HCT116 (cell line): ENCODE data around the gene ATOH8. TPM values are rescaled to one million over a fixed set of nuclear protein-coding genes. Genes with fewer than 3 reads are reported as not detected.

Experiments
- ATAC-seq: fragments of 200-7000 bp; cut with Tn5 transposase; 2 replicates; pipeline ENCODE4 v1.9.1; 2020; ENCODE audit warnings: mild to moderate bottlenecking, moderate library complexity
- BruUV-seq: library from RNA; stranded (reverse); fragments of 400-500 nt; replicated peaks from 2 replicates; lab custom pipeline; 2021; lab: Mats Ljungman, UMichigan
- CTCF ChIA-PET: fragments of 300-600 bp; sonication (Branson Sonifier 250); formaldehyde crosslinking; loops from one replicate; lab custom pipeline; 2021; ENCODE audit warnings: antibody characterized with exemption; lab: Charles Lee
- POLR2A ChIA-PET: fragments of 300-600, 350-600 bp; sonication (Branson Sonifier 250); formaldehyde crosslinking; loops from one replicate; lab custom pipeline; 2021; ENCODE audit warnings: antibody characterized with exemption; lab: Charles Lee
- RAD21 ChIA-PET, 2 experiments: fragments of 300-600 bp; sonication (Branson Sonifier 250); formaldehyde crosslinking; loops; one replicate each; lab custom pipeline; 2023; ENCODE audit warnings: low total read pairs in 2 of 2; ENCODE audit not compliant: uncharacterized antibody in 2 of 2, unreplicated experiment in 2 of 2, low non-redundant PET in 1 of 2; lab: Charles Lee
- DNase-seq: peaks from one replicate; pipeline ENCODE4 v3.0.0-alpha.2; 2010; ENCODE audit warnings: low read depth, low spot score
- H2AFZ ChIP-seq: fragments of 200-600 bp; shearing (Covaris generic), sonication (generic); 2 replicates; pipeline ENCODE4 v1.6.1; 2017; ENCODE audit warnings: low read depth, mixed run types, mixed read lengths, antibody characterized with exemption, low read length; ENCODE audit not compliant: poor library complexity, severe bottlenecking
- H3K27ac ChIP-seq: 2 replicates; pipeline ENCODE4 v1.5.1; 2012; ENCODE audit warnings: low read depth, low read length
- H3K27me3 ChIP-seq: fragments of 200-600 bp; sonication (generic); 2 replicates; pipeline ENCODE4 v1.6.1; 2016; ENCODE audit warnings: mixed run types, low read length, mixed read lengths; ENCODE audit not compliant: insufficient read depth
- H3K36me3 ChIP-seq, 2 experiments: fragments of 200-500 bp in 1 of 2; fragments of 200-600 bp in 1 of 2; sonication (Bioruptor generic) in 1 of 2; sonication (generic) in 1 of 2; 2 replicates each; pipeline versions ENCODE4 v1.5.1 to v1.6.1; 2014 to 2016; ENCODE audit warnings: low read length in 2 of 2, inconsistent platforms in 1 of 2, mixed read lengths in 1 of 2, mixed run types in 1 of 2; ENCODE audit not compliant: insufficient read depth in 2 of 2, control insufficient read depth in 1 of 2
- H3K4me1 ChIP-seq, 2 experiments: fragments of 200-600 bp in 1 of 2; sonication (generic) in 1 of 2; 2 replicates each; pipeline versions ENCODE4 v1.5.1 to v1.6.1; 2012 to 2017; ENCODE audit warnings: low read length in 2 of 2, inconsistent platforms in 1 of 2, mild to moderate bottlenecking in 1 of 2, mixed read lengths in 1 of 2, mixed run types in 1 of 2, moderate library complexity in 1 of 2; ENCODE audit not compliant: insufficient read depth in 2 of 2, control insufficient read depth in 1 of 2
- H3K4me2 ChIP-seq: fragments of 200-600 bp; sonication (generic); 2 replicates; pipeline ENCODE4 v1.6.1; 2017; ENCODE audit warnings: mixed run types, low read length, mixed read lengths
- H3K4me3 ChIP-seq, 2 experiments: fragments of 200-600 bp in 1 of 2; sonication (generic) in 1 of 2; replicated peaks in 1 of 2; 2 replicates each; pipeline ENCODE4 v1.5.1; 2011 to 2016; ENCODE audit warnings: low read length in 2 of 2, control low read depth in 1 of 2, low read depth in 1 of 2, mild to moderate bottlenecking in 1 of 2, mixed read lengths in 1 of 2, mixed run types in 1 of 2
- H3K79me2 ChIP-seq: fragments of 200-600 bp; sonication (generic); 2 replicates; pipeline ENCODE4 v1.6.1; 2017; ENCODE audit warnings: mild to moderate bottlenecking, mixed run types, low read length, moderate library complexity, mixed read lengths; ENCODE audit not compliant: insufficient read depth
- H3K9ac ChIP-seq: fragments of 200-600 bp; sonication (generic); 2 replicates; pipeline ENCODE4 v1.6.1; 2016; ENCODE audit warnings: low read length, mixed read lengths
- H3K9me2 ChIP-seq: fragments of 200-600 bp; sonication (generic), shearing (Covaris generic); 2 replicates; pipeline ENCODE4 v1.6.1; 2017; ENCODE audit warnings: mixed run types, mild to moderate bottlenecking, moderate library complexity; ENCODE audit not compliant: insufficient read depth
- H3K9me3 ChIP-seq, 2 experiments: fragments of 200-500 bp in 1 of 2; fragments of 200-600 bp in 1 of 2; sonication (Bioruptor generic) in 1 of 2; sonication (generic) in 1 of 2; 2 replicates each; pipeline ENCODE4 v1.6.1; 2014 to 2017; ENCODE audit warnings: low read length in 2 of 2, mixed read lengths in 2 of 2, inconsistent platforms in 1 of 2, low read depth in 1 of 2, mild to moderate bottlenecking in 1 of 2, mixed run types in 1 of 2, moderate library complexity in 1 of 2; ENCODE audit not compliant: control insufficient read depth in 1 of 2, insufficient read depth in 1 of 2
- H4K20me1 ChIP-seq: fragments of 200-600 bp; sonication (generic), shearing (Covaris generic); 2 replicates; pipeline ENCODE4 v1.6.1; 2017; ENCODE audit warnings: mixed run types, mild to moderate bottlenecking, moderate library complexity; ENCODE audit not compliant: insufficient read depth
- CBX3 ChIP-seq: IDR thresholded peaks from 2 replicates; pipeline ENCODE4 v1.6.1; 2012; ENCODE audit warnings: low read depth
- EZH2 ChIP-seq: fragments of 200-600 bp; sonication (generic); IDR thresholded peaks from 2 replicates; pipeline ENCODE4 v1.6.1; 2017; ENCODE audit warnings: antibody characterized with exemption, mixed run types
- JUND ChIP-seq: IDR thresholded peaks from 2 replicates; pipeline ENCODE4 v1.6.1; 2012
- MAX ChIP-seq: IDR thresholded peaks from 2 replicates; pipeline ENCODE4 v1.6.1; 2012
- POLR2A ChIP-seq: IDR thresholded peaks from 2 replicates; pipeline ENCODE4 v1.7.0; 2011; ENCODE audit warnings: borderline replicate concordance; ENCODE audit not compliant: insufficient read depth, insufficient read length; ENCODE audit errors: extremely low read depth
- SIN3A ChIP-seq: IDR thresholded peaks from 2 replicates; pipeline ENCODE4 v1.6.1; 2012; ENCODE audit warnings: low read depth
- TCF7L2 ChIP-seq: IDR thresholded peaks from 2 replicates; pipeline ENCODE4 v1.7.0; 2011; ENCODE audit warnings: borderline replicate concordance, inconsistent platforms; ENCODE audit not compliant: insufficient read depth, insufficient read length; ENCODE audit errors: extremely low read depth
- YY1 ChIP-seq: IDR thresholded peaks from 2 replicates; pipeline ENCODE4 v1.6.1; 2011; ENCODE audit warnings: low read length, low read depth, moderate library complexity, mild to moderate bottlenecking; ENCODE audit not compliant: insufficient replicate concordance; ENCODE audit errors: extremely low read depth
- ZFX ChIP-seq: fragments of 450-650 bp; IDR thresholded peaks from 2 replicates; pipeline ENCODE4 v1.6.1; 2017
- ZNF274 ChIP-seq: fragments of 200-500 bp; sonication (Bioruptor generic); IDR thresholded peaks from 2 replicates; pipeline ENCODE4 v1.6.1; 2014; ENCODE audit warnings: mild to moderate bottlenecking, low read depth, low read length, inconsistent platforms
- intact Hi-C: fragments of 100-400 bp; cut with micrococcal nuclease; formaldehyde crosslinking; loops from 2 replicates; pipeline ENCODE4 v1.10.0; 2022
- total RNA-seq: library from RNA; stranded (reverse); gene quantifications from one replicate; pipeline ENCODE4 v1.2.1, GENCODE V29; 2021; ENCODE audit not compliant: unreplicated experiment
- TF ChIP-seq, protein P1 (sequence below): IDR thresholded peaks from 2 replicates; pipeline ENCODE4 v1.6.1; 2012; ENCODE audit warnings: low read depth
- TF ChIP-seq, protein P2 (sequence below): IDR thresholded peaks from 2 replicates; pipeline ENCODE4 v1.6.1; 2011; ENCODE audit warnings: mild to moderate bottlenecking, low read length, moderate library complexity; ENCODE audit not compliant: insufficient replicate concordance; ENCODE audit errors: extremely low read depth

Gene ATOH8
- total RNA-seq, 1 experiment from 2014 or later = 0.74 TPM

DNA sequence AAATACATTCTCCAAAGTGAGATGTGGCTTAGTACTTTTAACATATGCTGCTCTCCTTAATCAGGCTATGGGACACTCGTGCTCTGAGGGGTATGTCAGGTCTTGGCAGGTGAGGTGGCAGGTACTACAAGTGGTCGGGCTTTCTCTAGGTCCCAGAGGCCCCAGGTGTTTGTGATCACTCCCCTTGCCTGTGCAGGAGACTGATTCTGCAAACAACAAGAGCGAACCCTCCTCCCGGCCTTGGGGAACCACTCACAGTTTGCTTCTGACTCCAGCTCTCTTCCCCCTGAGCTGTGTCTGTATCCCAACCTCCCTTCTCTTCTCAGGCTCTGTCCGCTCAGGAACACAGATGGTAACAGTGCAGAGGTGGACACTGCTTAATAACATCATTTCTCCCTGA lies 48.1 kb downstream of the ATOH8 start:
- no TSS peak for BruUV-seq
- no peak overlapping the region for H2AFZ ChIP-seq
- H3K9ac ChIP-seq = no peak overlapping the region
- intact Hi-C loops = no loop called here
- ChIA-PET POLR2A (no interaction called here), CTCF (interaction anchor here (1.5 kb wide), 1 partner anchor 53 kb away, joined by 4 read pairs; no protein-coding TSS in a partner anchor), RAD21 (no interaction called here)
- H4K20me1 ChIP-seq = no peaks in the 10 kb centered on the region
- H3K9me3 ChIP-seq = no peaks in the 10 kb centered on the region
- H3K9me2 ChIP-seq = no peaks in the 10 kb centered on the region
- no peak overlapping the region for H3K4me2 ChIP-seq
- no peak for DNase-seq
- no peak overlapping the region for H3K4me3 ChIP-seq
- no peak for ATAC-seq
- TF ChIP-seq ZFX (no peak), TCF7L2 (no peak), JUND (no peak), EZH2 (no peak), ZNF274 (no peak), SIN3A (no peak), YY1 (no peak), CBX3 (no peak), MAX (no peak), POLR2A (no peak)
- TF ChIP-seq, protein P1, sequence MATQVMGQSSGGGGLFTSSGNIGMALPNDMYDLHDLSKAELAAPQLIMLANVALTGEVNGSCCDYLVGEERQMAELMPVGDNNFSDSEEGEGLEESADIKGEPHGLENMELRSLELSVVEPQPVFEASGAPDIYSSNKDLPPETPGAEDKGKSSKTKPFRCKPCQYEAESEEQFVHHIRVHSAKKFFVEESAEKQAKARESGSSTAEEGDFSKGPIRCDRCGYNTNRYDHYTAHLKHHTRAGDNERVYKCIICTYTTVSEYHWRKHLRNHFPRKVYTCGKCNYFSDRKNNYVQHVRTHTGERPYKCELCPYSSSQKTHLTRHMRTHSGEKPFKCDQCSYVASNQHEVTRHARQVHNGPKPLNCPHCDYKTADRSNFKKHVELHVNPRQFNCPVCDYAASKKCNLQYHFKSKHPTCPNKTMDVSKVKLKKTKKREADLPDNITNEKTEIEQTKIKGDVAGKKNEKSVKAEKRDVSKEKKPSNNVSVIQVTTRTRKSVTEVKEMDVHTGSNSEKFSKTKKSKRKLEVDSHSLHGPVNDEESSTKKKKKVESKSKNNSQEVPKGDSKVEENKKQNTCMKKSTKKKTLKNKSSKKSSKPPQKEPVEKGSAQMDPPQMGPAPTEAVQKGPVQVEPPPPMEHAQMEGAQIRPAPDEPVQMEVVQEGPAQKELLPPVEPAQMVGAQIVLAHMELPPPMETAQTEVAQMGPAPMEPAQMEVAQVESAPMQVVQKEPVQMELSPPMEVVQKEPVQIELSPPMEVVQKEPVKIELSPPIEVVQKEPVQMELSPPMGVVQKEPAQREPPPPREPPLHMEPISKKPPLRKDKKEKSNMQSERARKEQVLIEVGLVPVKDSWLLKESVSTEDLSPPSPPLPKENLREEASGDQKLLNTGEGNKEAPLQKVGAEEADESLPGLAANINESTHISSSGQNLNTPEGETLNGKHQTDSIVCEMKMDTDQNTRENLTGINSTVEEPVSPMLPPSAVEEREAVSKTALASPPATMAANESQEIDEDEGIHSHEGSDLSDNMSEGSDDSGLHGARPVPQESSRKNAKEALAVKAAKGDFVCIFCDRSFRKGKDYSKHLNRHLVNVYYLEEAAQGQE = no peak
- TF ChIP-seq, protein P2, sequence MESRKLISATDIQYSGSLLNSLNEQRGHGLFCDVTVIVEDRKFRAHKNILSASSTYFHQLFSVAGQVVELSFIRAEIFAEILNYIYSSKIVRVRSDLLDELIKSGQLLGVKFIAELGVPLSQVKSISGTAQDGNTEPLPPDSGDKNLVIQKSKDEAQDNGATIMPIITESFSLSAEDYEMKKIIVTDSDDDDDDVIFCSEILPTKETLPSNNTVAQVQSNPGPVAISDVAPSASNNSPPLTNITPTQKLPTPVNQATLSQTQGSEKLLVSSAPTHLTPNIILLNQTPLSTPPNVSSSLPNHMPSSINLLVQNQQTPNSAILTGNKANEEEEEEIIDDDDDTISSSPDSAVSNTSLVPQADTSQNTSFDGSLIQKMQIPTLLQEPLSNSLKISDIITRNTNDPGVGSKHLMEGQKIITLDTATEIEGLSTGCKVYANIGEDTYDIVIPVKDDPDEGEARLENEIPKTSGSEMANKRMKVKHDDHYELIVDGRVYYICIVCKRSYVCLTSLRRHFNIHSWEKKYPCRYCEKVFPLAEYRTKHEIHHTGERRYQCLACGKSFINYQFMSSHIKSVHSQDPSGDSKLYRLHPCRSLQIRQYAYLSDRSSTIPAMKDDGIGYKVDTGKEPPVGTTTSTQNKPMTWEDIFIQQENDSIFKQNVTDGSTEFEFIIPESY = no peak
- TF ChIP-seq, all 23 proteins: peak for 0
- Histone ChIP-seq H3K27me3 (no peaks in the 10 kb centered on the region), H3K27ac (no peak overlapping the region), H3K79me2 (no peaks in the 10 kb centered on the region), H3K36me3 (no peaks in the 10 kb centered on the region), H3K4me1 (peaks cover 11 to 19% of the 10 kb centered on the region in 2 experiments; a peak in 3 of 4 replicates)
